Neural cell (in vitro differentiated cells): ENCODE data around the gene DYNLRB1. TPM values are rescaled to one million over a fixed set of nuclear protein-coding genes. Genes with fewer than 3 reads are reported as not detected.

Experiments
- polyA plus RNA-seq: library from polyadenylated mRNA; depleted of rRNA; stranded (reverse); fragments of >200 nt; gene quantifications from 2 replicates; pipeline ENCODE4 v1.2.3, GENCODE V29; 2014
- small RNA-seq, 3 experiments: library from RNA; depleted of rRNA; stranded (forward); fragments of <200 nt; gene quantifications; one replicate each; pipeline ENCODE3, GENCODE V24; 2012

DYNLRB1 gene
- polyA plus RNA-seq, 1 donor from 2014 or later: 103 TPM

Small RNA genes within 50 kb of the gene (small RNA-seq; reads per million reads assigned to genes)
- gene RF00019: 0 to 1.2 (median 0) reads per million in 3 experiments

Other genes with a start within 250 kb of the DYNLRB1 start
- gene AHCY, start 213.1 kb upstream of the DYNLRB1 start, polyA plus RNA-seq: 37.1 and 47.8 TPM in 2 replicates
- gene ITCH, start 153.1 kb upstream of the DYNLRB1 start, polyA plus RNA-seq: 33.4 and 39.5 TPM in 2 replicates
- gene MAP1LC3A, start 42.3 kb downstream of the DYNLRB1 start, polyA plus RNA-seq: 56.2 and 58.3 TPM in 2 replicates
- 35.8 and 43.0 TPM in 2 replicates for gene PIGU, start 160.7 kb downstream of the DYNLRB1 start, polyA plus RNA-seq
- 10.7 and 11.5 TPM in 2 replicates for gene TP53INP2, start 187.9 kb downstream of the DYNLRB1 start, polyA plus RNA-seq